GM12875 (cell line): ENCODE data around the gene ASB7.
A peak's percentile ranks its signal among the peaks of the same experiment; 100 is the strongest.

Experiments
- H3K4me3 ChIP-seq: one replicate; pipeline ENCODE4 v1.5.1; 2011; ENCODE audit warnings: low read depth, low read length, control low read depth
- CTCF ChIP-seq: IDR thresholded peaks from 2 replicates; pipeline ENCODE4 v1.5.1; 2011; ENCODE audit warnings: low read depth, mild to moderate bottlenecking, control low read depth, inconsistent platforms, low read length, moderate library complexity, borderline replicate concordance; ENCODE audit not compliant: insufficient read depth

Gene ASB7

GRCh38 chr15:100663086-100663914 is 60.9 kb downstream of the ASB7 start:
- 0 out of 2 replicates have a peak, but pooled peaks have one; percentile 15 for TF ChIP-seq CTCF
- no peak overlapping the region for H3K4me3 ChIP-seq

- TF ChIP-seq CTCF, result no peak
- H3K4me3 ChIP-seq, result no peak overlapping the region
Observed at GRCh38 chr15:100663915-100664281, 61.5 kb downstream of the ASB7 start.

DNA sequence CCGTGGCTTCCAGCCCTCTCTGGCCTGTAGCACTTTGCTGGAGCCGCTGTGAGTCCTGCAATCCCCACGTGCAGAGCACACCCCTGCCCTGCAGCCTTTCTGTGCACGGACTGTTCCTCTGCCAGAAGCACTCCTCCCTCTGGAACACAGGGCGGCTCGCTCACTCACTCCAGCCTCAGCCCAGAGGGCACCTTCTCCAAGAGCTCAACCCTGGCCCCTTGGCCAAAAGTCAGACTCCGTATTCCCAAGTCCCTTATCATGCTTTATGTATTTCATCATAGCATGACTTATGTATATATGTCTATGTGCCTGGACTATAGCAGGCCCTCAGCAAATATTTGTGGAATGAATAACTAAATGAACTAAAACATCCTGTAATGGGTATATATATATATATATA is 63.2 kb downstream of the ASB7 start:
- TF ChIP-seq CTCF, result no peak
- H3K4me3 ChIP-seq, result no peak overlapping the region

GRCh38 chr15:100667405-100668347 is 65.3 kb downstream of the ASB7 start:
- no peak overlapping the region for H3K4me3 ChIP-seq
- TF ChIP-seq CTCF, result no peak

- no peak overlapping the region for H3K4me3 ChIP-seq
- no peak for TF ChIP-seq CTCF
Observed at GRCh38 chr15:100668348-100668745, 66.0 kb downstream of the ASB7 start.

GRCh38 chr15:100669260-100669659 is 66.9 kb downstream of the ASB7 start:
- H3K4me3 ChIP-seq, result no peak overlapping the region
- no peak for TF ChIP-seq CTCF

GRCh38 chr15:100670505-100671021 is 68.2 kb downstream of the ASB7 start:
- TF ChIP-seq CTCF, result no peak
- H3K4me3 ChIP-seq, result no peak overlapping the region
